Sigmoid colon (tissue), 7 donors: ENCODE results near the gene ST8SIA2. TPM values are rescaled to one million over a fixed set of nuclear protein-coding genes. Genes with fewer than 3 reads are reported as not detected.

ENCODE experiments used
- DNase-seq: peaks from one replicate; pipeline ENCODE4 v3.0.0-alpha.2; 2019
- H3K27ac ChIP-seq, 4 donors: fragments of 200-600 bp; sonication (generic); one replicate each; pipeline ENCODE4 v1.5.1; 2016 to 2019; ENCODE audit warnings: mild to moderate bottlenecking in 1 of 4
- H3K27me3 ChIP-seq, 3 donors: fragments of 200-600 bp; sonication (generic); one replicate each; pipeline ENCODE4 v1.5.1; 2019; ENCODE audit warnings: mild to moderate bottlenecking in 1 of 3
- H3K36me3 ChIP-seq, 4 donors: fragments of 200-600 bp; sonication (generic); one replicate each; pipeline ENCODE4 v1.5.1; 2016 to 2019
- H3K4me1 ChIP-seq, 4 donors: fragments of 200-600 bp; sonication (generic); one replicate each; pipeline ENCODE4 v1.5.1; 2017 to 2019
- H3K4me3 ChIP-seq, 4 donors: fragments of 200-600 bp; sonication (generic); one replicate each; pipeline ENCODE4 v1.5.1; 2017 to 2019; ENCODE audit warnings: mild to moderate bottlenecking in 2 of 4, moderate library complexity in 1 of 4
- H3K9me3 ChIP-seq, 4 donors: fragments of 200-600 bp in 3 of 4; sonication (generic) in 3 of 4; one replicate each; pipeline versions ENCODE4 v1.5.1 to v1.6.1; 2013 to 2019
- CTCF ChIP-seq, 4 experiments: fragments of 450-650 bp in 3 of 4; fragments of 200-600 bp in 1 of 4; IDR thresholded peaks; one replicate each; pipeline ENCODE4 v1.5.1; 2016 to 2019; ENCODE audit warnings: antibody characterized with exemption in 4 of 4, mild to moderate bottlenecking in 3 of 4, moderate library complexity in 2 of 4
- EP300 ChIP-seq, 4 donors: sonication (generic); formaldehyde crosslinking; IDR thresholded peaks; one replicate each; pipeline ENCODE4 v1.6.1; 2017; ENCODE audit warnings: antibody characterized with exemption in 4 of 4
- POLR2A ChIP-seq, 2 donors: fragments of 450-650 bp; IDR thresholded peaks; one replicate each; pipeline ENCODE4 v1.6.1; 2016; ENCODE audit warnings: antibody characterized with exemption in 2 of 2, mild to moderate bottlenecking in 2 of 2, moderate library complexity in 2 of 2
- POLR2AphosphoS5 ChIP-seq, 4 donors: sonication (generic); formaldehyde crosslinking; IDR thresholded peaks; one replicate each; pipeline ENCODE4 v1.6.1; 2017; ENCODE audit warnings: antibody characterized with exemption in 4 of 4
- WGBS, 2 donors: extraction: QIAGEN DNeasy Blood & Tissue Kit; methylation state at CpG; one replicate each; pipeline ENCODE4 v1.1.7; 2013; 5-methylcytosine and 5-hydroxymethylcytosine counted together
- intact Hi-C: fragments of 100-400 bp; cut with DNase I; formaldehyde crosslinking; loops from one replicate; pipeline ENCODE4 v1.15.1; 2023
- polyA plus RNA-seq, 3 donors: library from polyadenylated mRNA; stranded (reverse); fragments of 200-250 nt; gene quantifications; one replicate each; pipeline ENCODE4 v1.2.3, GENCODE V29; 2013
- total RNA-seq, 4 donors: library from RNA; depleted of rRNA; stranded (reverse); fragments of >200 nt; gene quantifications; one replicate each; pipeline ENCODE4 v1.1.0, GENCODE V29; 2016
- donor health status: healthy with polysubstance abuse.
- donor health status: Bipolar disorder and iron deficiency.
- donor health status: healthy.

Gene ST8SIA2
- total and polyA plus RNA-seq, 7 donors = under 0.01 to 0.71 (median 0.16) TPM; not detected in 2

DNA sequence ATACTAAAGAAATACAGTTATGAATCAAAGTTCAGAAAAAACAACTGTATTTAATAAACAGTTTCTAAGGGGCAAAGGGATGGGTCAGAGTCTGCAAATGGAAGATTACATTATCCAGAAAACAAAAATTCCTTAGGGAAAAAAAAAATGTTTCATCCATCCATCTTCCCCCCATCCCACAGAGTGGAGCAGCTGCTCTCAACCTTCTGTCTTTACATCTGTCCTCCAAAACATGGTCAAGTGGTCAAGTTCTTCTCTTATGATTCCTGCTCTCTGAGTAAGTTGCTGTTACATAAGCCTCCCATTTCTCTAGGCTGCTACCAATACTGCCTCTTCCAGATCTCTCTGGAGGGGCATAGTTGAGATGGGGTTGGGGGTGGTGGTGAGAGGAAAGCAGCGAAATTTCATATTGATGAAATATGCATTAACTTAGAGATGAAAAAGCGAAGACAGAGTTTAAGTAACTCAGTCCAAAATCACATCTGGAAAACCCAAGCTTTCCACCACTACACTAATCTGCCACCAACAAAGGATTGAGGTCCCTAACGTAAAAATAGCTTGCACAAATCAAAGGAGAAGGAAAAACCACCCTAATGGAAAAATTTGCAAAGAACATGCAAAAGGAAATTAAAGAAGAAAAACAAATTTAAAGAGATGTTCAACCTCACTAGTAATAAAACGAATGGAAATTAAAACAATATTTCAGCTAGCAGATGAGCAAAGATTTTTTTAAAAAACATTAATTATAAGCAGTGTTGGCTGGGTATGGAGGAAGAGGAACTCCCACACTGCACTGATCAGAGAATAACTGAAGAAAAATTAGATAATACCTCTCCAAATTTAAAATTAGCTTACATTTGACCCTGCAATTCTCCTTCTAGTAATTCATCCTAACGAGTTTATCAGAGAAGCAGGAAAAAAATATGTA is 109.5 kb downstream of the ST8SIA2 start:
- intact Hi-C loops = no loop called here
- H3K27me3 ChIP-seq = no peaks in the 10 kb centered on the region
- TF ChIP-seq POLR2AphosphoS5 (IDR thresholded peaks at IDR 0.05) (no peak), EP300 (IDR thresholded peaks at IDR 0.05) (no peak), POLR2A (IDR thresholded peaks at IDR 0.05) (no peak), CTCF (IDR thresholded peaks at IDR 0.05) (no peak)
- peaks cover 0 to 4% (median 0%) of the 10 kb centered on the region in 4 donors for H3K9me3 ChIP-seq
- H3K4me3 ChIP-seq = no peak overlapping the region
- H3K36me3 ChIP-seq = no peaks in the 10 kb centered on the region
- no peak overlapping the region for H3K27ac ChIP-seq
- 60 to 69% methylated on average over 5 of the region's 5 CpGs for WGBS, 2 donors
- no peaks in the 10 kb centered on the region for H3K4me1 ChIP-seq
- no peak for DNase-seq

DNA sequence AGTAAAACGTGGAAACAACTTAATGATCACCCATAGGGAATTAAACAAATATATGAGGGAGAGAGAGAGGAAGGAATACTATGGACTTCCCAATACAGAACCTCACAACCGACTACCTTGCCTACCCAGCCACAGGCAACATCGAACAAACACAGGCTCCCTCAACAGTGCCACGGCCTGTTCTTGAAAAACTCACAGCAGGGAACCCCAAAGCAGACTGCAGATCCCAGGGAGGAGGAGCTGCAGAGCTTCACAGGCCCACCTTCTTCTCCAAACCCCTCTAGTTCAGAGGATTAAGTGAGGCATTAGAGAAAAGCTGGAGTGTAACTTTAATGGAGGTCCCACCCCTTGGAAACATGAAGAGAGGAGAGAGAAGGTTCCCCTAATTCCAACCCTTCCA is 110.2 kb downstream of the ST8SIA2 start:
- intact Hi-C loops = no loop called here
- 40 to 58% methylated on average over 4 of the region's 4 CpGs for WGBS, 2 donors
- no peak overlapping the region for H3K4me3 ChIP-seq
- H3K27ac ChIP-seq = no peak overlapping the region
- H3K9me3 ChIP-seq = peaks cover 0 to 4% (median 0%) of the 10 kb centered on the region in 4 donors
- no peaks in the 10 kb centered on the region for H3K4me1 ChIP-seq
- DNase-seq = no peak
- H3K36me3 ChIP-seq = no peaks in the 10 kb centered on the region
- H3K27me3 ChIP-seq = no peaks in the 10 kb centered on the region
- no peak for TF ChIP-seq POLR2A (IDR thresholded peaks at IDR 0.05)
- no peak for TF ChIP-seq POLR2AphosphoS5 (IDR thresholded peaks at IDR 0.05)
- TF ChIP-seq EP300 (IDR thresholded peaks at IDR 0.05) = no peak
- TF ChIP-seq CTCF (IDR thresholded peaks at IDR 0.05) = no peak

DNA sequence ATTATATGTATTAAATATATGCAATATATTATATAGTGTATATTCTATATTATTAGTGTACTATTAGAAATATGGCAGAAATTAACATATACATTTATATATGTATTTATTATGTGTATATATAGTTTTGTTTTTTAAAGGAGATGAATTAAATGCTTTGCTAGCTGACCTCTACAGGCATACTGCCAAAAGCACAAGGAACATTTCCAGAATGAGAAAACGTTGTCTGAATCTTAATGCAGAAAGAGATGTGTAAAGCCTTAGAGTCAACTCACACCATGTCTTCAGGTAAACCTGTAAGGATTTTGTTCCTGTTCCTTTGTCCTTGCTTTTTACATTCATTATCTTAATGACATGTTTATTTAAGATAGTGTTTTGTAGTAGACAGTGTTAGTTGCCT is 111.9 kb downstream of the ST8SIA2 start:
- 10 to 38% methylated on average over 1 of the region's 1 CpG for WGBS, 2 donors
- Histone ChIP-seq H3K9me3 (peaks cover 0 to 4% (median 0%) of the 10 kb centered on the region in 4 donors), H3K4me3 (no peak overlapping the region), H3K4me1 (no peaks in the 10 kb centered on the region), H3K36me3 (no peaks in the 10 kb centered on the region), H3K27ac (no peak overlapping the region), H3K27me3 (no peaks in the 10 kb centered on the region)
- TF ChIP-seq EP300 (IDR thresholded peaks at IDR 0.05) = no peak
- TF ChIP-seq CTCF (IDR thresholded peaks at IDR 0.05) = no peak
- TF ChIP-seq POLR2A (IDR thresholded peaks at IDR 0.05) = no peak
- no peak for TF ChIP-seq POLR2AphosphoS5 (IDR thresholded peaks at IDR 0.05)
- intact Hi-C loops = no loop called here
- DNase-seq = no peak

DNA sequence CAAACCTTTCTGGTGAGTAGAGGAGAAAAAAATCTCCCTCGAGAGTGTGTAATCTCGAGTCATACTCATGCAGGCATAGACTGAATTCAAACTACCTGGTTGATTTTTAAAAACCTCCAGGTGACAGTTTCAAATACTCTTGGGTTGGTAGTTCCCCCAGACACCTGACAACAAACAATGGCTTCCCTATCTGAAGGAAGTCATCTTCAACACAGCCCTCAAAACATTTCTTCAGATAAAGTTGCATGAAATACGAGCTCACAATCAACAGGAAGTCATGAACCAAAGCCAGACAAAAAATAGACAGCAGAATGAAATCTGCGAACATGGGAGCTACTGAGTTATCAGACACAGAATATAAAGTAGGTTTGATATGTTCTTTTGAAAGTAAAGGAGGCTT is 112.8 kb downstream of the ST8SIA2 start:
- Histone ChIP-seq H3K9me3 (peaks cover 0 to 4% (median 0%) of the 10 kb centered on the region in 4 donors), H3K4me3 (no peak overlapping the region), H3K36me3 (no peaks in the 10 kb centered on the region), H3K27ac (no peak overlapping the region), H3K4me1 (no peaks in the 10 kb centered on the region), H3K27me3 (no peaks in the 10 kb centered on the region)
- intact Hi-C loops = no loop called here
- no peak for TF ChIP-seq POLR2A (IDR thresholded peaks at IDR 0.05)
- no peak for TF ChIP-seq POLR2AphosphoS5 (IDR thresholded peaks at IDR 0.05)
- no peak for TF ChIP-seq CTCF (IDR thresholded peaks at IDR 0.05)
- no peak for TF ChIP-seq EP300 (IDR thresholded peaks at IDR 0.05)
- no peak for DNase-seq
- WGBS, 2 donors = 63 to 68% methylated on average over 4 of the region's 4 CpGs
